Kidney epithelial cell (primary cell): ENCODE measurements around the gene NKPD1. TPM values are rescaled to one million over a fixed set of nuclear protein-coding genes. Genes with fewer than 3 reads are reported as not detected.

Experiments used
- DNase-seq: peaks from one replicate; pipeline ENCODE4 v3.0.0-alpha.2; 2010; ENCODE audit warnings: low read depth
- H3K27me3 ChIP-seq: 2 replicates; pipeline ENCODE4 v1.6.0; 2011; ENCODE audit warnings: low read length; ENCODE audit not compliant: control insufficient read depth, insufficient read depth
- H3K36me3 ChIP-seq: 2 replicates; pipeline ENCODE4 v1.5.1; 2011; ENCODE audit warnings: low read length; ENCODE audit not compliant: control insufficient read depth, insufficient read depth
- H3K4me3 ChIP-seq: 2 replicates; pipeline ENCODE4 v1.5.1; 2011; ENCODE audit warnings: low read depth, mild to moderate bottlenecking, control low read depth, low read length
- total RNA-seq: library from RNA; depleted of rRNA; stranded (reverse); fragments of >200 nt; gene quantifications from 2 replicates; pipeline ENCODE4 v1.2.3, GENCODE V29; 2015
- TF ChIP-seq, protein P1 (sequence below): IDR thresholded peaks from 2 replicates; pipeline ENCODE4 v1.5.1; 2011; ENCODE audit warnings: mild to moderate bottlenecking, moderate library complexity, low read length, control low read depth, inconsistent platforms; ENCODE audit not compliant: insufficient read depth, poor library complexity, severe bottlenecking

The NKPD1 gene
- total RNA-seq, 1 donor from 2014 or later: 0.46 TPM

DNA sequence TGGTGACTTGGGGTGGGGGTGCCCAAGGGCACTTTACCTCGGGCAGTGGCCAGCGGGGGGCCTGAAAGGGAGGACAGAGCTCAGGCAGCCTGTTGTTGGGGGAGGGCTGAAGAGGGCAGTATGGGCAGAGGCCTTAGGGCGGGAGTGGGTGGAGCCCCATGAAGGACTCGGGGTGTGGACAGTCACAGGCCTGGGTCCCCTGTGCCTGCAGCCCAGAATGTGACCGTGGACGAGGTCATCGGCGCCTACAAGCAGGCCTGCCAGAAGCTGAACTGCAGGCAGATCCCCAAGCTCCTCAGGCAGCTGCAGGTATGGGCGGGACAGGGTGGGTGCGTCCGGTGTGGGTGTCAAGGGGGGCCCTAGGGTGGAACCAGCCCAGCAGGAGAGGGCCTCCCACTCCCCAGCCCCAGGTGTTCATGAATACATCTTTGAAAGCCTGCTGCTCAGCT lies 22.5 kb downstream of the NKPD1 start:
- DNase-seq: no peak
- Histone ChIP-seq H3K27me3 (no peaks in the 10 kb centered on the region), H3K4me3 (no peak overlapping the region), H3K36me3 (peaks cover 3% of the 10 kb centered on the region)
- TF ChIP-seq, protein P1, sequence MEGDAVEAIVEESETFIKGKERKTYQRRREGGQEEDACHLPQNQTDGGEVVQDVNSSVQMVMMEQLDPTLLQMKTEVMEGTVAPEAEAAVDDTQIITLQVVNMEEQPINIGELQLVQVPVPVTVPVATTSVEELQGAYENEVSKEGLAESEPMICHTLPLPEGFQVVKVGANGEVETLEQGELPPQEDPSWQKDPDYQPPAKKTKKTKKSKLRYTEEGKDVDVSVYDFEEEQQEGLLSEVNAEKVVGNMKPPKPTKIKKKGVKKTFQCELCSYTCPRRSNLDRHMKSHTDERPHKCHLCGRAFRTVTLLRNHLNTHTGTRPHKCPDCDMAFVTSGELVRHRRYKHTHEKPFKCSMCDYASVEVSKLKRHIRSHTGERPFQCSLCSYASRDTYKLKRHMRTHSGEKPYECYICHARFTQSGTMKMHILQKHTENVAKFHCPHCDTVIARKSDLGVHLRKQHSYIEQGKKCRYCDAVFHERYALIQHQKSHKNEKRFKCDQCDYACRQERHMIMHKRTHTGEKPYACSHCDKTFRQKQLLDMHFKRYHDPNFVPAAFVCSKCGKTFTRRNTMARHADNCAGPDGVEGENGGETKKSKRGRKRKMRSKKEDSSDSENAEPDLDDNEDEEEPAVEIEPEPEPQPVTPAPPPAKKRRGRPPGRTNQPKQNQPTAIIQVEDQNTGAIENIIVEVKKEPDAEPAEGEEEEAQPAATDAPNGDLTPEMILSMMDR: no peak

DNA sequence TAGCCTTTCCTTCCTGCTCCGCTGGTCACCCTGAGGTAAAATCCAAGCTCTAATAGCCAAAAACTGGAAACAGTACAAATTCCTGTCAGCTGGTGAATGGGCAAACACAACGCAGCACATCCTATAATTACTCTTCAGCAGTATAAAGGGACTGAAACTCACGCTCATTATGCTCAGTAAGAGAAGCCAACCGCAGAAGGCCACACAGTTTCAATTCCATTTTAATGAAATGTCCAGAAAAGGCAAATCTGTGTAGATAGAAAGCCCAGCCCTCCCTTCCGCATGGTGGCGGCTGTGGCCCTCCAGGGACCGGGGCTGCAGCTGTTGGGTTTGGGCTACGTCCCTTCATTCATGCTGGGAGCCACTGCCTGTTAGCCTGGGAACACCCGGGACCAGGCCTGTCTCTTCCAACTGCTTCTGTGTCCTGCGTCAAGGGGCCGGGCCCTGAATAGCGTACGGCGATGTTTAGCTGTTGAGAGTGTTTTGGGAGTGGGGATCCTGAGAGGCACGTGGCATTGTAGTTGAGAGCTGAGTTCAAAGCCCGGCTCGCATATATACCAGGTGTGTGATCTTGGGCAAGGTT lies 23.5 kb downstream of the NKPD1 start:
- Histone ChIP-seq H3K36me3 (peaks cover 1% of the 10 kb centered on the region), H3K27me3 (no peaks in the 10 kb centered on the region), H3K4me3 (no peak overlapping the region)
- TF ChIP-seq, protein P1: no peak
- no peak for DNase-seq

DNA sequence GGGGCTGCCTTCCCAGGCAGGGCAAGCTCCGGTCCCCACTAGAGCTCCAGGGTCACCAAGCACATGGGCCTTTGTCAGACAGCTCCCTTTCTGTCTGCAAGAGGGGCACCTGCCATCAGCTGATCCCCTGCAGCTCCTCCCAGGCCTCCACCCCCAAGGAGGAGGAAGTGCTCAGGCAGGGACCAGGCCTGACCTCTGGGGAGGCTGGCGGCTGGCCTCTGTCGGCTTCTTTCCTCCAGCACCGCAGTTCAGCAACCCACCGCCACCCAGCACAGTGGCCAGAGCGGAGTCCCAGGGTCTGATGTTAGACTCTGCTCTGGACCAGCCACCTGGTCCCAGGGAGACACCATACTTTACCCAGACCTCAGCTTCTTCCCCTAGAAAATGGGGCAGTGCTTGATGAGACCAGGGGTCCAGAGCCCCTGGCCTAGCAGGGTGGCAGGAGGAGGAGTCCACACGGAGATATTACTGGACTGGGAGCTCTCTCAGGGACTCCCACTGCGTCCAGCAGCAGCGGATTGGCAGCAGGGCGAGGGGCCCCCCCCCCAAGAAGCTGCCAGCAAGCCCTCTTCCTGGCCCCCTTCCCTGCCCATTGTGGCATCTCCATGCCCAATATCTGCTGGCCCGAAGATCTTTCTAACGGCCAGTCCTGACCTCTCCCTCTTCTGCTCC lies 24.1 kb downstream of the NKPD1 start:
- TF ChIP-seq, protein P1: no peak
- H3K36me3 ChIP-seq: no peaks in the 10 kb centered on the region
- H3K27me3 ChIP-seq: no peaks in the 10 kb centered on the region
- DNase-seq: no peak
- H3K4me3 ChIP-seq: no peak overlapping the region

DNA sequence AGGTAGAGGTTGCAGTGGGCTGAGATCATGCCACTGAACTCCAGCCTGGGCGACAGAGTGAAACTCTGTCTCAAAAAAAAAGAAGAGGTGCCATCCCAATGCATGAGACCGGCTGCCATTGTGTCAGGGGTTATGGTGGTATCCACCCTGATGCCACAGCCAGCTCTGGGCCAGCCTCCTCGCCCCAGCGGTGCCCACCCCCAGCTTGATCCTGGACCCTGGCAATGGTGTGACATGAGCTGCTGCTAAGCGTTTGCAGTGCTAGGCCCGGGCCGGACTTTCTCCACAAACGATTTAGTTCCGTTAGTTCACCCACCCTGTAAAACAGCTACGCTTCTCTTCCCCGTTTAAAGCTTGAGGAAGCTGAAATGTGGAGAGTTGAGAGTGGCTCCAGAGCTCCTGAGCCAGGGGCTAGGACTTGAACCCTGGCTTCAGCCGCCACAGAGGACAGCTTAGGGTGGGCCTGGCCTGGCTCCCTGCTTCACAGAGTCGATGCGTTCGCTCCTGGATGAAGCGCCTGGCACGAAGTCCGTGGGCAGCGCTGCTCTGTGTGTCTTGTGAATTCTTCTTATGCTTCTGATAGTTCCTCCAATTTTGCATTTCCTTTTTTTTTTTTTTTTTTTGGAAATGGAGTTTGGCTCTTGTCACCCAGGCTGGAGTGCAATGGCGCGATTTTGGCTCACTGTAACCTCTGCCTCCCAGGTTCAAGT lies 25.5 kb downstream of the NKPD1 start:
- H3K36me3 ChIP-seq: no peaks in the 10 kb centered on the region
- TF ChIP-seq, protein P1: no peak
- H3K27me3 ChIP-seq: no peaks in the 10 kb centered on the region
- H3K4me3 ChIP-seq: no peak overlapping the region
- DNase-seq: no peak

DNA sequence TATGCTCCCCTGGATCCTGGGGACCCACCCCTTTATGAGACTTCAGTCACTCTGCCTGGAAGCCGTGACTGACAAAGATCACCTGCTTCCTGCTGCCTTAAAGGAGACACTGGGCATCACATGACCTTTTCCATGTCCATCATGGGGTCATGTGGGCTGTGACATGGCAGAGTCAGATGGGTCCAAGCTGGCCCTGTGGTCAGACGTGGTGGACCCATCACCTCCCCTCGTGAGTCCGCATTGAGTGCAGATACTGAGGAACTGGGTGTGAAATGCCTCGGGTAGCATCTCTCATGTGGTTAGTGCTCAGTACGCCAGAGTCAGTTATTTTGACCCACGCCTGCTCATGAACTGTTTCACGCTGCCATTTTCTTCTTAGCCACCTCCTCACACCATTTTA lies 27.1 kb downstream of the NKPD1 start:
- H3K4me3 ChIP-seq: no peak overlapping the region
- no peaks in the 10 kb centered on the region for H3K27me3 ChIP-seq
- H3K36me3 ChIP-seq: no peaks in the 10 kb centered on the region
- TF ChIP-seq, protein P1: no peak
- no peak for DNase-seq
